ENCODE results near the gene FAM83E.

Gene FAM83E

GRCh38 chr19:48627865-48628314, 13.0 kb upstream of the FAM83E start:
- DNase-seq = no peak

GRCh38 chr19:48627201-48627864, 12.5 kb upstream of the FAM83E start:
- DNase-seq = no peak

DNA sequence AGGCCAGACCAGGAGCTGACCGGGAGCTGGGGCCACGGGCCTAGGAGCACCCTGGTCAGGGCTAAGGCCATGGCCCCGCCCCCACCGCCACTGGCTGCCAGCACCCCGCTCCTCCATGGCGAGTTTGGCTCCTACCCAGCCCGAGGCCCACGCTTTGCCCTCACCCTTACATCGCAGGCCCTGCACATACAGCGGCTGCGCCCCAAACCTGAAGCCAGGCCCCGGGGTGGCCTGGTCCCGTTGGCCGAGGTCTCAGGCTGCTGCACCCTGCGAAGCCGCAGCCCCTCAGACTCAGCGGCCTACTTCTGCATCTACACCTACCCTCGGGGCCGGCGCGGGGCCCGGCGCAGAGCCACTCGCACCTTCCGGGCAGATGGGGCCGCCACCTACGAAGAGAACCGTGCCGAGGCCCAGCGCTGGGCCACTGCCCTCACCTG, 11.0 kb upstream of the FAM83E start:
- no peak for DNase-seq

DNA sequence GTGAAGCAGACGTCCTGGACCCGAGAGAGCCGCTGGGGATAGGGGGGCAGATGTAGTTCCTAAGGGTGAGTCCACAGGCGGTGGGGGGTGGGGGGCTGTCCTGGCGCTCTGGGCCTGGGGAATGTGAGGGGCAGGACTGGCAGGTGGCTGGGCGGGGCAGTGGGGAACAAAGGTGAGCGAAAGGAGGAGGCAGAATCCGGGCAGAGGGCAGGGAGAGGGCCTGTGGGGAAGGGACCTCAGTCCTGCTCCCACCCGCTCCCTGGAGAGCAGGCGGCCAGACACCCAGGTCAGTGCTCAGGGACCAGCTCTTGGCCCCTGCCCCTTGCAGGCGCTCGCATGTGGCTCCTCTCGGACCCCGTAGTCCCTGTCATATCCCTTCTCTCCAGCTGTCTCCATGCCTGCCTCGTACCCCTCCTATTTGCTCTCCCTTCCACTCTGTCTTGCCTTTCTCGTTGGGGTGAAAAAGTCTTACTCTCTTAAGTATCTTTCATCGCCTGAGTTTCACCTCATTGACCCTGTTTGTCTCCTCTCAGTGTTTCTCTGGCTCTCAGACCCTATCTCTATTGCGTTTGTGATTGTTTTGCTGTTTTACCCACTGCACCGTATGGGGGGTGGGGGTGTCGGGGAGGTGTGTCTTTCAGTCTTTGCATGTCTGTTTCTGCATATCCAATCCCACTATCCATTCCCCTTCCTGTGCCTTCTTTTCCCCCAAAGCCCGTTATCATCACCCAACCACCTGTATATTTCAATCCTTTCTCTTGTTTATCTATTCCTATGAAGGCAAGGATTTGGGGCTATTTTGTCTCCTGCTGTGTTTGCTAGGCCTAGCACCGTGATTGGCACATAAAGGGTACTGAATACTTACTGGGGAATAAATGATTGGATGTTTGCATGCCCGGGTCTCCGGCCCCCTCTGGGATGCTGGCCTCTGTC, 10.2 kb upstream of the FAM83E start:
- DNase-seq = no peak

- peak; percentile 96 to 98 for DNase-seq
Observed at GRCh38 chr19:48624067-48624594, 9.3 kb upstream of the FAM83E start.

DNA sequence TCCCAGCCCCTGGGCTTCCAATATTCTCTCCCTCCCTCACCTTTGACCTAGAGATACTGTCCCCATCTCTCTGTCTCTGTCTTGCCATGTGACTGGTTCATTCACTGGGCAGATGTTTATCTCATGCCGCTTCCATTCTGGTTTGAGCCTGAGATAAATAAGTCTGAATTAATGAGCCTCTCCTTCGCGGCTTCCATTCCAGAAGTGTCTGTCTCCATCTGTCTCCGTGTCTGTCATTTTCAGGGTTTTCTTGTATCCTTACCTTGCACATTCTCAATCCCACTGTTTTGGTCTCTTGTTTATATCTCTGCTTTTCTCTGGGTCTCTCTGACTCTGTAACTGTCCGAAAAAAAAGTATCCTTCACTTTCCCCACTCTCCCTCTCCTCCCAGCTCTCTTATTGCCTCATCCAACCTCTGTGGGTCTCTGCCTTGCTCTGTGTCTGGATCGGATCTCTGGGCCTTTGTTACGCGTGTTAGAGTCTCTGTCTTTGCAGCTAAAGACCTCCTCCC, 8.7 kb upstream of the FAM83E start:
- DNase-seq = no peak

- DNase-seq = no peak
Observed at GRCh38 chr19:48619692-48620585, 5.1 kb upstream of the FAM83E start.

DNA sequence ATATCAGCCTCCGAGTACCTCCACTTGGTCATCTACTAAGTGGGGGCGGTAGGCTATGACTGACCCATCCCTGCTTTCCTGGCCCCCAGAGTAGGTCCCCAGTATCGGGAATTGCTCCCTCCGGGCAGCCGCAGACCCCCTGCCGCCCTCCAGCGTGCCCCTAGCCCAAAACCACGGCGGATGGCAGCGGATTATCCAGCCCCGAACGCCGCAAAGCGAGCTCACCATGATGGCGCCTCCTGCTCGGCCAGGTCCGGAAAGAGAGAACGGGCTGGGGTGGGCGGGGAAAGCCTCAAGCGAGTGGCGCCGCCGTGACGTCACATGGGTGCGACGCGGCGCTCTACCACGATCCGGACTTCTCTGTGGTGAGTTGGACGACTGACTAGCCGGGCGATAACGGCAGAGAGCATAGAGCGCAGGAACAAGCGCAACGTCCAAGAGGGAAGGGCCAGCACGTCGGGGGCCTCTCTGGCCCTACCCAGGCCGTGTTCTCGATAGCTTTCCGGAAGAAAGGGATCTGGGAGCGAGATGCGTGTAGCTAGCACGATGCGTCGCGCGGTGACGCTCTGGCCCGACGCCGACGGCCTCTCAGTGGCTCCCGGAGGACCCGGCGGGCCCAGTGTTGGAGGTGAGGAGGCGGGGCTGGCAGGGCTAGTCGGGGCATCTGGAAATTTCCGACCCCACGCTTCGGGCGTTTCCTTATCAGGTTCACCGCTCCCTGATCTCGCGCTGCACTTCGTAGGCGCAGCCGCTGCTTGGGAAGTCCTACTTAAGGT, 4.2 kb upstream of the FAM83E start, which contains the start of the genes RPL18 and SPHK2:
TSS of gene RPL18 (minus strand) at position 263 of the 776 bp plus-strand sequence. CDS start at position 228, 35 bp downstream.
TSS of gene SPHK2 (plus strand) at position 591 of the 776 bp plus-strand sequence. CDS start 1,009 bp downstream, outside the sequence.
- peak; percentile 92 to 94 for DNase-seq

DNA sequence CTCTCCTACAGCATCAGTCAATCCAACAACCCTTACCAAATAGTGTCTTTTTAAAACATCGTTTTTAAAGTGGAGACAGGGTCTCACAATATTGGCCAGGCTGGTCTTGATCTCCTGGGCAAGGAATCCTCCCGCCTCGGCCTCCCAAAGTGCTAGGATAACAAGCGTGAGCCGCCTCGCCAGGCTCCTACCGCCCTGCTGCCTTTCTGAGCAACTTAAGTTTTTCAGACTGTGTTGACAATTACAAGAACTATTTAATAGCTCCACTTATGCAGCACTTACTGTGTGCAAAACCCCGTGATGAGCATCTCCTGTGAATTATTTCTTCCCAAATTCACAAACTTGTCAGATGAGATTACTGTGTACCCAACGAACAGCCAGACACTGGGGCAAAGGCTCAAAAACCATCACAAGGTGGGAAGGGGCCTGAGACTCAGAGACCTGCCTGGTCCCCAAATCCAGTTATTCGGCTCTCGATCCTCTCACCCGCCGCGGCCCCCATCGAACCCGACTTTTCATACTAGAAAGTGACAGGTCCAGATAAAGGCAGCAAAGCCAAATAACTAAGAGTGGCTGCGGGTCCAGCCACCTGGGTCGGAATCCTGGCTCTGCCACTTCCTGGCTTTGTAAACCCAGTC, 3.5 kb upstream of the FAM83E start:
- no peak for DNase-seq

- no peak for DNase-seq
Observed at GRCh38 chr19:48617146-48617937, 2.5 kb upstream of the FAM83E start.

DNA sequence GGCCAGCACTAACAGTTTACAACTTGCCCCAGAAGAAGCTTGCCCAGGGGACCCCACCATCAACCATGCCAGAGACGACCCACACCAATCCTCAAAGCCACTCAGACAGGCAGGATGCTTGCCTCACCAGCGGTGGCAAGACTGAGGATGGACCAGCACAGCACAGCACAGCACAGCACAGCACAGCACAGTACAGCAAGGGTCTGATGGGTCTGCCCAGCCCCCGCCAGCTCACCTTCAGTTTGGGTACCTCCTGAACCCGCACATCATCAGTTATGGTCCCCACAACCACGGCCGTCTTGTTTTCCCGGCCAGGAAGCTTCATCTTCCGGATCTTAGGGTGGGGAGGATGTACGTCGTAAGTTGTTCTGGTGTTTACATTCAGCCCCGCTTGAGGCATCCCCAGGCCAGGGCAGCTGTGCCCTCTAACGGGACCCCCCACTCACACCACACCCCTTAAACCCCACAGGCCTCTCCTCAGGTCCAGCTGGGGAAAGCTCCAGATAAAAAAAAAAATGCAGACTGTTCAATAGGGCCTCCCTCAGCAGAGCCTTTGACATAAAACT, 1.7 kb upstream of the FAM83E start:
- no peak for DNase-seq

GRCh38 chr19:48616041-48616436, 1.2 kb upstream of the FAM83E start:
- DNase-seq = no peak

- DNase-seq = no peak
Observed at GRCh38 chr19:48615231-48616040, 560 bp upstream of the FAM83E start.

GRCh38 chr19:48613852-48614435, 932 bp downstream of the FAM83E start:
- DNase-seq = no peak

DNA sequence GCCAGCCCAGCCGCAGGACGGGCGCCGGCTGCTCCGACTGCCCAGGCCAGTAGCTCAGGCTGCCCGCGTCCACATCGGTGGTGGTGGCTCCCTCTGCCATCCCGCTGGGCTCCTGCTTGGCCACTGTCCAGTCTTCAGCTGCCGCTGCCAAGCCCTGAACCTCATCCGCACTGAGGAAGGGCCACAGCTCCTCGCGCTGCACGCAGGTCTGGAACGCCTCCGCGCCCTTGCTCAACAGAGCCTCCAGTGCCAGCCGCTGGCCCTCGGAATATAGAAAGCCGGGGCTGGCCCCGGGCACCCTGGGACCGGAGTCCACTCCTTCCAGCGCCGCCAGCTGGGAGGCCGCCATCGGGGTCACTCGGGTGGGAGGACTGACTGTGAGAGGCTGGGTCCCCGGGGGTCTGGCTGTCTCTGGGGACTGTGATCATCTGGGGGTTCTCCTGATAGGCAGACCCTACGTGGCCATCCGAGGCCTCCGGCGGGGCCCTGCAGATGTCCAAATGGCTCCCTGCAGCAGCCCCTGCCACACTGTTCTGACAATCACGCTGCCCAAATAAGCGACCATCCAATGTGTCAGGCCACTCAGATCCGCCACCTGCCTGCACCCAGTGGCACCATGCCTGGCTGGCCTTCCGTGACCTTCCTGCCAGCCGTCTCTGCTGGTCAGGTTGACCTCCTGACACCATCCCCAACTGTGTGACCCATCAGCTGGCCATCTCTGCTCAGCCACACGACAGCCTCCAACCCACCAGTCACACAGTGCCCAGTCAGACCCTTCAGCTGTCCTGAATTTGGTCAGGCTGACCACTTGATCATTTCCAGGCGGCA, 1.6 kb downstream of the FAM83E start:
- DNase-seq = no peak

DNA sequence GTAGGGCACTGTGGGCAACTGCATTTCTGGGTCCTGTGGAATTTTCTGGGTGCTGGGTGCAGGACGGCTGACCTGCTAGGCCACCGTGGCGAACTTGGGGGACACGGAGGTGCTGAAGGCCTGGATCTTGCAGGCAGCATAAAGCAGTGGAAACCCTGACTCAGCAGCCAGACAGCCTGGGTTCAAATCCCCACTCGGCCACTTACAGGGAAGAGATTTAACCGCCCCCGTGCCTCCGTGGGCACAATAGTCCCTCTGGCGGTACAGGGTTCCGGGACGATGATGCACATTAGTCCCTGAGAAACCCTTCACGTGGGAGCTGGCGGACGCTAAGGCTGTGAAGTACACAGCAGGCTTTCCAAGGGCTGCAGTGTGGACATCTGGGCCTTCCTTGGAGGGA, 3.0 kb downstream of the FAM83E start:
- no peak for DNase-seq

- DNase-seq = no peak
Observed at GRCh38 chr19:48609571-48610108, 5.2 kb downstream of the FAM83E start.
